ENCODE results near the gene CTDSPL2.

- no peak for TF ChIP-seq POLR2A (IDR thresholded peaks at IDR 0.05)
- no peak for TF ChIP-seq CTCF (IDR thresholded peaks at IDR 0.05)
- TF ChIP-seq EP300 (IDR thresholded peaks at IDR 0.05): no peak
Measured at GRCh38 chr15:44490622-44491021, 63.2 kb downstream of the CTDSPL2 start.

Data from tibial nerve (tissue), 4 donors.